ENCODE results near the gene MYH1.

GRCh38 chr17:10516638-10517037 is 1.7 kb downstream of the MYH1 start:
- no peak for TF ChIP-seq POLR2A (IDR thresholded peaks at IDR 0.05)
- TF ChIP-seq CTCF (IDR thresholded peaks at IDR 0.05 in 4 of 5, conservative IDR thresholded peaks at IDR 0.05 in 1 of 5): no peak
